IMR-90 (cell line): ENCODE data around the gene ME3. TPM values are rescaled to one million over a fixed set of nuclear protein-coding genes. Genes with fewer than 3 reads are reported as not detected.

ENCODE experiments used
- ATAC-seq: fragments of 200-7000 bp; cut with Tn5 transposase; 2 replicates; pipeline ENCODE4 v1.9.1; 2020; ENCODE audit warnings: low read depth, mild to moderate bottlenecking, moderate library complexity
- BruUV-seq: library from RNA; stranded (reverse); fragments of 400-500 nt; replicated peaks from 2 replicates; lab custom pipeline; 2021; lab: Mats Ljungman, UMichigan
- CTCF ChIA-PET: fragments of 300-600 bp; formaldehyde crosslinking; extraction: SDS; loops from one replicate; lab custom pipeline; 2021; ENCODE audit warnings: antibody characterized with exemption; lab: Yijun Ruan, JAX
- POLR2A ChIA-PET: fragments of 300-600 bp; sonication (Branson Sonifier 250); formaldehyde crosslinking; loops from one replicate; lab custom pipeline; 2022; ENCODE audit warnings: antibody characterized with exemption; ENCODE audit not compliant: unreplicated experiment; lab: Charles Lee
- DNase-seq: peaks from one replicate; pipeline ENCODE4 v3.0.0; 2013
- H2AFZ ChIP-seq: replicated peaks from 2 replicates; pipeline ENCODE3; 2013; ENCODE audit warnings: low read length, mild to moderate bottlenecking; ENCODE audit not compliant: poor library complexity
- H2AK5ac ChIP-seq: 2 replicates; pipeline ENCODE4 v1.6.1; 2013; ENCODE audit warnings: low read depth, low read length, inconsistent platforms
- H2AK9ac ChIP-seq: replicated peaks from 2 replicates; pipeline ENCODE3; 2013; ENCODE audit warnings: mild to moderate bottlenecking, low read depth, low read length, moderate library complexity; ENCODE audit not compliant: poor library complexity
- H2BK120ac ChIP-seq: 2 replicates; pipeline ENCODE4 v1.6.1; 2013; ENCODE audit warnings: low read depth, low read length, inconsistent platforms
- H2BK15ac ChIP-seq: 3 replicates; pipeline ENCODE4 v1.6.1; 2013; ENCODE audit warnings: low read depth, low read length, inconsistent platforms
- H2BK20ac ChIP-seq: 2 replicates; pipeline ENCODE4 v1.6.1; 2013; ENCODE audit warnings: low read depth, mild to moderate bottlenecking, inconsistent platforms, low read length, moderate library complexity
- H2BK5ac ChIP-seq: 2 replicates; pipeline ENCODE4 v1.6.1; 2013; ENCODE audit warnings: mild to moderate bottlenecking, low read depth, low read length, inconsistent platforms; ENCODE audit not compliant: poor library complexity, severe bottlenecking
- H3K14ac ChIP-seq: replicated peaks from 2 replicates; pipeline ENCODE4 v1.6.1; 2013; ENCODE audit warnings: low read depth, low read length, inconsistent platforms
- H3K18ac ChIP-seq: 2 replicates; pipeline ENCODE4 v1.6.1; 2013; ENCODE audit warnings: low read depth, low read length, control low read depth
- H3K23ac ChIP-seq: 2 replicates; pipeline ENCODE4 v1.6.1; 2013; ENCODE audit warnings: low read depth, low read length, inconsistent platforms
- H3K27ac ChIP-seq: 2 replicates; pipeline ENCODE4 v1.5.1; 2013; ENCODE audit warnings: mild to moderate bottlenecking, control low read depth, low read length; ENCODE audit not compliant: insufficient read depth
- H3K27me3 ChIP-seq: 2 replicates; pipeline ENCODE4 v1.6.1; 2013; ENCODE audit warnings: low read length; ENCODE audit not compliant: control insufficient read depth, insufficient read depth
- H3K36me3 ChIP-seq: 2 replicates; pipeline ENCODE4 v1.6.1; 2013; ENCODE audit warnings: low read length, mixed read lengths; ENCODE audit not compliant: control insufficient read depth, insufficient read depth
- H3K4ac ChIP-seq: 2 replicates; pipeline ENCODE4 v1.6.1; 2013; ENCODE audit warnings: low read depth, low read length, inconsistent platforms
- H3K4me1 ChIP-seq: 2 replicates; pipeline ENCODE4 v1.6.1; 2013; ENCODE audit warnings: low read length, mixed read lengths; ENCODE audit not compliant: control insufficient read depth, insufficient read depth
- H3K4me2 ChIP-seq: 2 replicates; pipeline ENCODE4 v1.6.1; 2013; ENCODE audit warnings: low read depth, mild to moderate bottlenecking, control low read depth, low read length, moderate library complexity
- H3K4me3 ChIP-seq: 2 replicates; pipeline ENCODE4 v1.5.1; 2013; ENCODE audit warnings: low read depth, mild to moderate bottlenecking, control low read depth, low read length, moderate library complexity; ENCODE audit not compliant: insufficient read depth
- H3K56ac ChIP-seq: 2 replicates; pipeline ENCODE4 v1.6.1; 2013; ENCODE audit warnings: low read length, inconsistent platforms; ENCODE audit not compliant: insufficient read depth; ENCODE audit errors: extremely low read depth
- H3K79me1 ChIP-seq, 2 experiments: 2 replicates each; pipeline ENCODE4 v1.6.1; 2013; ENCODE audit warnings: low read length in 2 of 2, inconsistent platforms in 1 of 2, low read depth in 1 of 2
- H3K9ac ChIP-seq: 2 replicates; pipeline ENCODE4 v1.6.1; 2013; ENCODE audit warnings: low read depth, low read length, control low read depth
- H3K9me1 ChIP-seq: 2 replicates; pipeline ENCODE4 v1.6.1; 2013; ENCODE audit warnings: low read length, inconsistent platforms; ENCODE audit not compliant: insufficient read depth
- H3K9me3 ChIP-seq: 2 replicates; pipeline ENCODE4 v1.6.1; 2013; ENCODE audit warnings: low read length; ENCODE audit not compliant: control insufficient read depth, insufficient read depth
- H4K20me1 ChIP-seq: 2 replicates; pipeline ENCODE4 v1.6.1; 2013; ENCODE audit warnings: low read length, inconsistent platforms; ENCODE audit not compliant: insufficient read depth
- H4K5ac ChIP-seq: 2 replicates; pipeline ENCODE4 v1.6.1; 2013; ENCODE audit warnings: mild to moderate bottlenecking, low read depth, low read length, control low read depth
- H4K8ac ChIP-seq, 2 experiments: 2 replicates each; pipeline ENCODE4 v1.6.1; 2013; ENCODE audit warnings: low read depth in 2 of 2, low read length in 2 of 2, control low read depth in 1 of 2, inconsistent platforms in 1 of 2
- H4K91ac ChIP-seq: 2 replicates; pipeline ENCODE4 v1.6.1; 2013; ENCODE audit warnings: low read depth, low read length, inconsistent platforms; ENCODE audit not compliant: insufficient read depth
- BHLHE40 ChIP-seq: fragments of 150-350 bp; IDR thresholded peaks from 2 replicates; pipeline ENCODE4 v1.6.1; 2016; ENCODE audit warnings: mild to moderate bottlenecking, low read depth, low read length
- CEBPB ChIP-seq: IDR thresholded peaks from 2 replicates; pipeline ENCODE4 v1.6.1; 2012; ENCODE audit warnings: low read depth, low read length, improper control_type of control experiment
- CHD1 ChIP-seq: IDR thresholded peaks from 2 replicates; pipeline ENCODE4 v1.6.1; 2012; ENCODE audit warnings: low read depth, low read length, improper control_type of control experiment
- ELK1 ChIP-seq: fragments of 150-350 bp; IDR thresholded peaks from 2 replicates; pipeline ENCODE4 v1.6.1; 2016; ENCODE audit warnings: low read depth, mild to moderate bottlenecking, low read length, moderate library complexity, borderline replicate concordance
- FOS ChIP-seq: fragments of 150-350 bp; IDR thresholded peaks from 2 replicates; pipeline ENCODE4 v1.6.1; 2016; ENCODE audit warnings: low read depth, low read length
- MAFK ChIP-seq: IDR thresholded peaks from 2 replicates; pipeline ENCODE4 v1.6.1; 2012; ENCODE audit warnings: low read depth, low read length, improper control_type of control experiment
- MAZ ChIP-seq: IDR thresholded peaks from 2 replicates; pipeline ENCODE4 v1.6.1; 2012; ENCODE audit warnings: low read depth, mild to moderate bottlenecking, low read length, improper control_type of control experiment, moderate library complexity, borderline replicate concordance
- MXI1 ChIP-seq: IDR thresholded peaks from 2 replicates; pipeline ENCODE4 v1.6.1; 2012; ENCODE audit warnings: low read depth, mild to moderate bottlenecking, low read length, moderate library complexity, borderline replicate concordance
- NFE2L2 ChIP-seq: fragments of 150-350 bp; IDR thresholded peaks from 2 replicates; pipeline ENCODE4 v1.6.1; 2016; ENCODE audit warnings: low read depth, mild to moderate bottlenecking, low read length
- POLR2A ChIP-seq: IDR thresholded peaks from 2 replicates; pipeline ENCODE4 v1.6.1; 2012; ENCODE audit warnings: mild to moderate bottlenecking, low read depth, low read length
- RAD21 ChIP-seq: IDR thresholded peaks from 2 replicates; pipeline ENCODE4 v1.6.1; 2012; ENCODE audit warnings: low read length, improper control_type of control experiment
- RCOR1 ChIP-seq: IDR thresholded peaks from 2 replicates; pipeline ENCODE4 v1.6.1; 2012; ENCODE audit warnings: mild to moderate bottlenecking, low read length, improper control_type of control experiment; ENCODE audit not compliant: insufficient replicate concordance
- RFX5 ChIP-seq: IDR thresholded peaks from 2 replicates; pipeline ENCODE4 v1.8.0; 2012; ENCODE audit warnings: low read depth, mild to moderate bottlenecking, low read length, moderate library complexity
- SMC3 ChIP-seq: fragments of 150-350 bp; IDR thresholded peaks from 2 replicates; pipeline ENCODE4 v1.6.1; 2016; ENCODE audit warnings: low read depth, mild to moderate bottlenecking, antibody characterized with exemption, low read length, moderate library complexity
- USF2 ChIP-seq: fragments of 150-350 bp; IDR thresholded peaks from 2 replicates; pipeline ENCODE4 v1.6.1; 2017; ENCODE audit warnings: mild to moderate bottlenecking, antibody characterized with exemption, low read length, low read depth
- dilution Hi-C: fragments of 300-500 bp; cut with HindIII; formaldehyde crosslinking; loops from one replicate; pipeline ENCODE4 v1.14.3; 2018; ENCODE audit warnings: low sequenced_read_pairs; ENCODE audit not compliant: unreplicated experiment
- in situ Hi-C: fragments of 300-500 bp; cut with MboI; formaldehyde crosslinking; loops from 3 replicates; pipeline ENCODE4 v1.14.3; 2019; ENCODE audit warnings: low sequenced_read_pairs, inconsistent platforms, mixed read lengths
- intact Hi-C: fragments of 100-400 bp; cut with micrococcal nuclease; formaldehyde crosslinking; loops from 2 replicates; pipeline ENCODE4 v1.10.0; 2022
- polyA plus RNA-seq, 3 experiments: library from polyadenylated mRNA; depleted of rRNA; stranded (reverse); fragments of >200 nt; gene quantifications; 2 replicates each; pipeline ENCODE4 v1.2.3, GENCODE V29; 2012; ENCODE audit warnings: low replicate concordance in 1 of 3
- total RNA-seq: library from RNA; depleted of rRNA; stranded (reverse); fragments of >200 nt; gene quantifications from 2 replicates; pipeline ENCODE4 v1.2.3, GENCODE V29; 2012
- TF ChIP-seq, protein P1 (sequence below): conservative IDR thresholded peaks from 2 replicates; pipeline ENCODE4 v1.5.1; 2012; ENCODE audit warnings: mild to moderate bottlenecking, low read depth, low read length, improper control_type of control experiment

The ME3 gene
- total and polyA plus RNA-seq, 2 of the 4 experiments (the other 2 are of a cell fraction) = 7.8 to 9.0 TPM

- Histone ChIP-seq H3K4me2 (no peak overlapping the region), H2AK9ac (no peak overlapping the region), H4K5ac (peak overlapping the region; percentile 76; the same call in 1 of the 2 replicates), H3K56ac (no peak overlapping the region), H3K27ac (no peak overlapping the region; the same call in 1 of the 2 replicates), H2BK5ac (peak overlapping the region; percentile 28), H2BK15ac (peak overlapping the region; percentile 64; the same call in 2 of the 3 replicates), H3K23ac (peak overlapping the region; percentile 29; the same call in 1 of the 2 replicates), H3K27me3 (no peaks in the 10 kb centered on the region), H3K4me3 (no peak overlapping the region), H4K91ac (peak overlapping the region; percentile 51), H3K4ac (peak overlapping the region; percentile 69), H4K20me1 (no peaks in the 10 kb centered on the region), H3K14ac (peak overlapping the region; percentile 18; the same call in 1 of the 2 replicates), H3K9me3 (no peaks in the 10 kb centered on the region), H3K9me1 (peaks cover 22% of the 10 kb centered on the region), H3K4me1 (peaks cover 26% of the 10 kb centered on the region), H4K8ac (peak overlapping the region in 1 of 2 experiments; percentile 2; a peak in 1 of 4 replicates), H3K18ac (peak overlapping the region; percentile 1; the same call in 1 of the 2 replicates), H2AFZ (peak overlapping the region; percentile 4), H3K79me1 (peaks cover 1 to 38% of the 10 kb centered on the region in 2 experiments), H2AK5ac (peak overlapping the region; percentile 67), H3K9ac (no peak overlapping the region), H3K36me3 (no peaks in the 10 kb centered on the region), H2BK120ac (peak overlapping the region; percentile 80), H2BK20ac (peak overlapping the region; percentile 79)
- no peak for ATAC-seq
- intact Hi-C loops = no loop called here
- peak; percentile 49 for DNase-seq
- CTCF ChIA-PET = interaction anchor here (0.6 to 1.7 kb wide), 3 partner anchors 30 to 218 kb away, joined by 3 to 6 read pairs (median 4); no protein-coding TSS in a partner anchor
- dilution Hi-C loops = no loop called here
- POLR2A ChIA-PET = no interaction called here
- in situ Hi-C loops = no loop called here
- no peak for TF ChIP-seq POLR2A
- TF ChIP-seq CHD1 = no peak
- TF ChIP-seq RCOR1 = no peak
- TF ChIP-seq MAFK = no peak
- no peak for TF ChIP-seq FOS
- TF ChIP-seq RAD21 = no peak
- TF ChIP-seq, protein P1, sequence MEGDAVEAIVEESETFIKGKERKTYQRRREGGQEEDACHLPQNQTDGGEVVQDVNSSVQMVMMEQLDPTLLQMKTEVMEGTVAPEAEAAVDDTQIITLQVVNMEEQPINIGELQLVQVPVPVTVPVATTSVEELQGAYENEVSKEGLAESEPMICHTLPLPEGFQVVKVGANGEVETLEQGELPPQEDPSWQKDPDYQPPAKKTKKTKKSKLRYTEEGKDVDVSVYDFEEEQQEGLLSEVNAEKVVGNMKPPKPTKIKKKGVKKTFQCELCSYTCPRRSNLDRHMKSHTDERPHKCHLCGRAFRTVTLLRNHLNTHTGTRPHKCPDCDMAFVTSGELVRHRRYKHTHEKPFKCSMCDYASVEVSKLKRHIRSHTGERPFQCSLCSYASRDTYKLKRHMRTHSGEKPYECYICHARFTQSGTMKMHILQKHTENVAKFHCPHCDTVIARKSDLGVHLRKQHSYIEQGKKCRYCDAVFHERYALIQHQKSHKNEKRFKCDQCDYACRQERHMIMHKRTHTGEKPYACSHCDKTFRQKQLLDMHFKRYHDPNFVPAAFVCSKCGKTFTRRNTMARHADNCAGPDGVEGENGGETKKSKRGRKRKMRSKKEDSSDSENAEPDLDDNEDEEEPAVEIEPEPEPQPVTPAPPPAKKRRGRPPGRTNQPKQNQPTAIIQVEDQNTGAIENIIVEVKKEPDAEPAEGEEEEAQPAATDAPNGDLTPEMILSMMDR = no peak
- TF ChIP-seq ELK1 = no peak
- TF ChIP-seq MAZ = no peak
- no peak for TF ChIP-seq CEBPB
- no peak for TF ChIP-seq MXI1
- no peak for TF ChIP-seq RFX5
- no peak for TF ChIP-seq BHLHE40
- no peak for TF ChIP-seq SMC3
- no peak for TF ChIP-seq USF2
- no peak for TF ChIP-seq NFE2L2
- BruUV-seq = no TSS peak
Observed at GRCh38 chr11:86637988-86638387, 34.4 kb downstream of the ME3 start.
